ENCODE data around the gene CHST1.

Gene CHST1

DNA sequence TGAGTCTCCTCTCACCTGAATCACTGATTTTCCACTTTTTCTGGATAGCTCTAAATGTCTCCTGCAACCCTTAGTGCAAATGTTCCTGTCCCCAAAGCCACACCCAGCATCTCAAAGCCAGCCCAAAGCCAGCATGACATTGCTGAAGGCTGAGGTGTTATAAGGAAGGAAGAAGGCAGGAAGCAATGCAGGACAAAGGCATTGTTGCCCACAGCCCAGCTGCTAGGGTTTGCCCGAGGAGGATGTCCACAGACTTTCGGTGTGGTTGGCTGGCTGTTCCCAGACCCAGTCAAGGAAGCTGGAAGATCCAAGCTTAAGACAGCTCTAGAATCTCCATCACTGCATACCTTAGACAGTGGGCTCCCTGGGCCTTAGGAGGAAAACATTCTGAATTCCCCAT is 23.5 kb downstream of the CHST1 start:
- no peak for TF ChIP-seq POLR2AphosphoS5 (IDR thresholded peaks at IDR 0.05; ENCODE audit: low read depth, low read length)
- TF ChIP-seq SIN3A (IDR thresholded peaks at IDR 0.05; ENCODE audit: borderline replicate concordance, insufficient read depth, low read length): no peak
- TF ChIP-seq TAF1 (IDR thresholded peaks at IDR 0.05; ENCODE audit: borderline replicate concordance, insufficient read depth, low read length): no peak

DNA sequence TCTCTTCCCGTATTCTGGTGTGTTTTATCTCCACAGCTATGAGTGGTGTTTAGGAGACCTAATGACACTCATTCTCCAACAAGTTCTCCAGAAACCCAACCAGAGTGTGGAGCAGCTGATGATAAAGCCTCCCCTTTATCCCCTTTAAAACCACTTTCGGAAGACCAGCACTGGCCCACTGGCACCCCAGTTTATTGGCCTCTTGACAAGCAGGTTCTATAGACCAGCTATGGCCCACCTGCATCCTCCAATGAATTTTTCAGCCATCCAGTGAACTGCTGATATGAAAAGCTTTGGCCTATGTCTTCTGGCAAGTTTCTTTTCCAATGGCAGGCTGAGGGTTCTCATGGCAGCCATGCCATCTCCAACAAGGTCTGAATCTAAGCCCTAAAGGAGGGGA is 27.4 kb downstream of the CHST1 start:
- TF ChIP-seq FOXP2 (optimal IDR thresholded peaks at IDR 0.05; ENCODE audit: borderline replicate concordance, extremely low read depth, extremely low read length, insufficient read depth): no peak
- no peak for TF ChIP-seq TAF1 (IDR thresholded peaks at IDR 0.05; ENCODE audit: borderline replicate concordance, insufficient read depth, low read length)
- TF ChIP-seq, protein P1, sequence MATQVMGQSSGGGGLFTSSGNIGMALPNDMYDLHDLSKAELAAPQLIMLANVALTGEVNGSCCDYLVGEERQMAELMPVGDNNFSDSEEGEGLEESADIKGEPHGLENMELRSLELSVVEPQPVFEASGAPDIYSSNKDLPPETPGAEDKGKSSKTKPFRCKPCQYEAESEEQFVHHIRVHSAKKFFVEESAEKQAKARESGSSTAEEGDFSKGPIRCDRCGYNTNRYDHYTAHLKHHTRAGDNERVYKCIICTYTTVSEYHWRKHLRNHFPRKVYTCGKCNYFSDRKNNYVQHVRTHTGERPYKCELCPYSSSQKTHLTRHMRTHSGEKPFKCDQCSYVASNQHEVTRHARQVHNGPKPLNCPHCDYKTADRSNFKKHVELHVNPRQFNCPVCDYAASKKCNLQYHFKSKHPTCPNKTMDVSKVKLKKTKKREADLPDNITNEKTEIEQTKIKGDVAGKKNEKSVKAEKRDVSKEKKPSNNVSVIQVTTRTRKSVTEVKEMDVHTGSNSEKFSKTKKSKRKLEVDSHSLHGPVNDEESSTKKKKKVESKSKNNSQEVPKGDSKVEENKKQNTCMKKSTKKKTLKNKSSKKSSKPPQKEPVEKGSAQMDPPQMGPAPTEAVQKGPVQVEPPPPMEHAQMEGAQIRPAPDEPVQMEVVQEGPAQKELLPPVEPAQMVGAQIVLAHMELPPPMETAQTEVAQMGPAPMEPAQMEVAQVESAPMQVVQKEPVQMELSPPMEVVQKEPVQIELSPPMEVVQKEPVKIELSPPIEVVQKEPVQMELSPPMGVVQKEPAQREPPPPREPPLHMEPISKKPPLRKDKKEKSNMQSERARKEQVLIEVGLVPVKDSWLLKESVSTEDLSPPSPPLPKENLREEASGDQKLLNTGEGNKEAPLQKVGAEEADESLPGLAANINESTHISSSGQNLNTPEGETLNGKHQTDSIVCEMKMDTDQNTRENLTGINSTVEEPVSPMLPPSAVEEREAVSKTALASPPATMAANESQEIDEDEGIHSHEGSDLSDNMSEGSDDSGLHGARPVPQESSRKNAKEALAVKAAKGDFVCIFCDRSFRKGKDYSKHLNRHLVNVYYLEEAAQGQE (IDR thresholded peaks at IDR 0.05; ENCODE audit: insufficient read depth in 1 of 2, low read depth in 2 of 2, low read length in 2 of 2): no peak
- TF ChIP-seq POLR2AphosphoS5 (IDR thresholded peaks at IDR 0.05; ENCODE audit: low read depth, low read length): no peak
- TF ChIP-seq SIN3A (IDR thresholded peaks at IDR 0.05; ENCODE audit: borderline replicate concordance, insufficient read depth, low read length): no peak

DNA sequence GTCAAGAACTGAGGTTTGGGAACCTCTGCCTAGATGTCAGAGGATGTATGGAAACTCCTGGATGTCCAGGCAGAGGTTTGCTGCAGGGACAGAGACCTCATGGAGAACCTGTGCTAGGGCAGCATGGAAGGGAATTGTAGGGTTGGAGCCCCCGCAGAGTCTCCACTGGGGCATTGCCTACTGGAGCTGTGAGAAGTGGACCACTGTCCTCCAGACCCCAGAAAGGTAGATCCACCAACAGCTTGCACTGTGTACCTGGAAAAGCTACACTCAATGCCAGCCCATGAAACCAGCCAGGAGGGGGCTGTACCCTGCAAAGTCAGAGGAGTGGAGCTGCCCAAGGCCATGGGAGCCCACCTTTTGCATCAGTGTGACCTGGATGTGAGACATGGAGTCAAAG is 29.5 kb downstream of the CHST1 start:
- no peak for TF ChIP-seq FOXP2 (optimal IDR thresholded peaks at IDR 0.05; ENCODE audit: borderline replicate concordance, extremely low read depth, extremely low read length, insufficient read depth)
- TF ChIP-seq SIN3A (IDR thresholded peaks at IDR 0.05; ENCODE audit: borderline replicate concordance, insufficient read depth, low read length): no peak
- no peak for TF ChIP-seq POLR2AphosphoS5 (IDR thresholded peaks at IDR 0.05; ENCODE audit: low read depth, low read length)
- TF ChIP-seq, protein P1 (IDR thresholded peaks at IDR 0.05; ENCODE audit: insufficient read depth in 1 of 2, low read depth in 2 of 2, low read length in 2 of 2): no peak
- no peak for TF ChIP-seq TAF1 (IDR thresholded peaks at IDR 0.05; ENCODE audit: borderline replicate concordance, insufficient read depth, low read length)

DNA sequence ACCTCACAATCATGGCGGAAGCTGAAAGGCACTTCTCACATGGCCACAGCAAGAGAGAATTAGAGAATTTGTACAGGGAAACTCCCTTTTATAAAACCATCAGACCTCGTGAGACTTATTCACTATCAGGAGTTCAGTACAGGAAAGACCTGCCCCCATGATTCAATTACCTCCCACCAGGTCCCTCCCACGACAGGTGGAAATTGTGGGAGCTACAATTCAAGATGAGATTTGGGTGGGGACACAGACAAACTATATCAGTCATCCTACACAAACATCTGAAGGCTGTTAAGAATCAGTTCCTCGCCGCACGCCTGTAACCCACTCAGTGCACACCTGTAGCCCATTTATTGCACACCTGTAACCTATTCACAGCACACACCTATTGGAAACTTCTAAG is 39.8 kb downstream of the CHST1 start:
- TF ChIP-seq POLR2AphosphoS5 (IDR thresholded peaks at IDR 0.05; ENCODE audit: low read depth, low read length) (no peak), FOXP2 (optimal IDR thresholded peaks at IDR 0.05; ENCODE audit: borderline replicate concordance, extremely low read depth, extremely low read length, insufficient read depth) (no peak), SIN3A (IDR thresholded peaks at IDR 0.05; ENCODE audit: borderline replicate concordance, insufficient read depth, low read length) (no peak), TAF1 (IDR thresholded peaks at IDR 0.05; ENCODE audit: borderline replicate concordance, insufficient read depth, low read length) (no peak)
- TF ChIP-seq, protein P1 (IDR thresholded peaks at IDR 0.05; ENCODE audit: insufficient read depth in 1 of 2, low read depth in 2 of 2, low read length in 2 of 2): no peak

DNA sequence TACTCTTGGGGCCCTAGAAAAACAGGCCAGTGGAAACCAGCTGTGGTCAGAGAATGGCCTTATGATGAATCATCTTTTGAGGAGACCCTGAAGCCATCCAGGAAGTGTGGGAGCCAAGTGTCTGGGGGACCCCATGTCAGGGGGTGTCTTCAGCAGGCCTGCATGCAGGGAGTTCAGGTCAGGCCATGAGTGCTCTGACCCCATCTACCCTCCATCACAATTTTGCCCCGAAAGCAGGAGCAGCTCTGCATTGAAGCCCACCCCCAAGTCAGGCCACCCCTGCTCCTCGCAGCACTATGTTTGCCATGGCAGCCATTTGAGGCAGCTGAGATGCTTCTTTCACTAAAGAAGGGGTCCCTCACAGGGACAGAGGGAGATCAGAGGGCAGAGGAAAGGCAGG is 41.3 kb downstream of the CHST1 start:
- TF ChIP-seq SIN3A (IDR thresholded peaks at IDR 0.05; ENCODE audit: borderline replicate concordance, insufficient read depth, low read length) (no peak), TAF1 (IDR thresholded peaks at IDR 0.05; ENCODE audit: borderline replicate concordance, insufficient read depth, low read length) (no peak), POLR2AphosphoS5 (IDR thresholded peaks at IDR 0.05; ENCODE audit: low read depth, low read length) (no peak), FOXP2 (optimal IDR thresholded peaks at IDR 0.05; ENCODE audit: borderline replicate concordance, extremely low read depth, extremely low read length, insufficient read depth) (no peak)
- TF ChIP-seq, protein P1 (IDR thresholded peaks at IDR 0.05; ENCODE audit: insufficient read depth in 1 of 2, low read depth in 2 of 2, low read length in 2 of 2): no peak

Measured in PFSK-1 (cell line).